LNCAP (cell line): ENCODE measurements around the gene TMEM139.

Experiments used
- TF ChIP-seq, protein P1 (sequence below): fragments of 450-650 bp; IDR thresholded peaks from 2 replicates; pipeline ENCODE4 v1.5.1; 2017; ENCODE audit warnings: mild to moderate bottlenecking

TMEM139 gene

DNA sequence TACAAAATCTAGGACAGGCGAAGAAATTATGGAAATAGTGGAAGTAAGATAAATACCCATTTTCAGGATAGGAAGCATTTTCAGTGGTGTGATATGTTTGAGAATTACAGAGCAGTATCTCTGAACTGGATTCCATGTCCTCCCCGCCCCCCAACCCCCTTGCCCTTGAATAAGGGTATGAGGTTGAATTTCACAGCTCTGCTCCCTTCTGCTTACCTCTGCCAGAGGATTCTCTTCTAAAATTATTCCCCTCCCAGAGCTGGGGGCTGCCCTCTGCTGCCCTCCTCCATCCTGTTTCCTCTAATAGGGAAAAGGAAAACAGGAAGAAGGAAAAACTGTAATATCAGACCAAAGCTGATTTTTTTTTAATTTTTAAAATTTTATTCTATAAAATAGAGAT is 23.9 kb downstream of the TMEM139 start:
- TF ChIP-seq, protein P1, sequence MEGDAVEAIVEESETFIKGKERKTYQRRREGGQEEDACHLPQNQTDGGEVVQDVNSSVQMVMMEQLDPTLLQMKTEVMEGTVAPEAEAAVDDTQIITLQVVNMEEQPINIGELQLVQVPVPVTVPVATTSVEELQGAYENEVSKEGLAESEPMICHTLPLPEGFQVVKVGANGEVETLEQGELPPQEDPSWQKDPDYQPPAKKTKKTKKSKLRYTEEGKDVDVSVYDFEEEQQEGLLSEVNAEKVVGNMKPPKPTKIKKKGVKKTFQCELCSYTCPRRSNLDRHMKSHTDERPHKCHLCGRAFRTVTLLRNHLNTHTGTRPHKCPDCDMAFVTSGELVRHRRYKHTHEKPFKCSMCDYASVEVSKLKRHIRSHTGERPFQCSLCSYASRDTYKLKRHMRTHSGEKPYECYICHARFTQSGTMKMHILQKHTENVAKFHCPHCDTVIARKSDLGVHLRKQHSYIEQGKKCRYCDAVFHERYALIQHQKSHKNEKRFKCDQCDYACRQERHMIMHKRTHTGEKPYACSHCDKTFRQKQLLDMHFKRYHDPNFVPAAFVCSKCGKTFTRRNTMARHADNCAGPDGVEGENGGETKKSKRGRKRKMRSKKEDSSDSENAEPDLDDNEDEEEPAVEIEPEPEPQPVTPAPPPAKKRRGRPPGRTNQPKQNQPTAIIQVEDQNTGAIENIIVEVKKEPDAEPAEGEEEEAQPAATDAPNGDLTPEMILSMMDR = no peak

DNA sequence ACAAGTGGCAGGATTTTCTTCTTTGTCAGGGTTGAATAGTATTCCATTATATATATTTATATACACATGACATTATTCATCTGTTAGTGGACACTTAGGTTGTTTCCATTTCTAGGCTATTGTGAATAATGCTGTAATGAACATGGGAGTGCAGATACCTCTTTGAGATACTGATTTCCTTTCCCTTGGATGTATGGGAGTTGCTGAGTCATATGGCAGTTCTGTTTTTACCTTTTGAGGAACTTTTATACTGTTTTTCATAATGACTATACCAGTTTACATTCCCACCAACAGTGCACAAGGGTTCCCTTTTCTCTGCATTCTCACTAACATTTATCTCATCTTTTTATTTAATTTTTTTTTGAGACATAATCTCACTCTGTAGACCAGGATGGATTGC is 29.4 kb downstream of the TMEM139 start:
- TF ChIP-seq, protein P1 = no peak

DNA sequence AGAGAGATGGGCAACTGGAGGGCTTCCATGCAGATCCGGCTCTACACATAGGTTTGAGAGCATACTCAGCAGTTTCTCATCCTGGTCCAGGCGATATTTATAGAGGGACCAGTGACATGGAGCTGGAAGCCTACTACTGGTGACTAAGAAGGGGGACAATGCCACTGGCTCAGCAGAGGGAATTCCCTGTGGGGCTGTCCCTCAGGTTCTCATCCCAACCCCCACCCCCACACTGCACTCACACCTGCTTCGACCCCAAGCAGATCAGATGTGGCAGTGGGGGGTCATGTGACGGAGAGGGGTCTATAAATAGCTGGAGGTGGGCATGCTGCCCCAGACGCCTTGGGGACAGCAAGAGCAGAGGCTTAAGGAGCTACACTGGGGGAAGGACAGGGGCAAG is 31.0 kb downstream of the TMEM139 start, which contains the start of gene CLCN1:
TSS of gene CLCN1 (plus strand) at position 336 of the 400 bp plus-strand sequence. CDS start 102 bp downstream, outside the sequence.
- TF ChIP-seq, protein P1 = no peak

DNA sequence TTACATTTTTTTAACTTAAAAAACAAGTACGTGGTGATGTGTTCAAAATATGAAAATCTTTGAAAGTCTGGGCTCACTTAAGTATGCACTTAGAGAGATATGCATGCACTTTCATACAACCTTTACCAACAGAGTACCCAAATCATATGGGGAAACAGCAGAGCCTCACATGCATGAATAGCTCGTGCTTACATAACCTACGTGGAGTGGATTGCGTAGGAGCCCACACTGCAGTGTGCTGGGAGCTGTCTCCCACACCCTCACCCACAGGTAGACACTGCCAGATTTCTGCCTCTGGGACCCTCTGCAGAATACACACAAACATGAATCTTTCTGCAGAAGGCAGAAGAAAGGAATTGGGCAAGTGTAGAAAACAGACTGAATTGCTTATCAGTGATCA is 31.7 kb downstream of the TMEM139 start:
- TF ChIP-seq, protein P1 = no peak

DNA sequence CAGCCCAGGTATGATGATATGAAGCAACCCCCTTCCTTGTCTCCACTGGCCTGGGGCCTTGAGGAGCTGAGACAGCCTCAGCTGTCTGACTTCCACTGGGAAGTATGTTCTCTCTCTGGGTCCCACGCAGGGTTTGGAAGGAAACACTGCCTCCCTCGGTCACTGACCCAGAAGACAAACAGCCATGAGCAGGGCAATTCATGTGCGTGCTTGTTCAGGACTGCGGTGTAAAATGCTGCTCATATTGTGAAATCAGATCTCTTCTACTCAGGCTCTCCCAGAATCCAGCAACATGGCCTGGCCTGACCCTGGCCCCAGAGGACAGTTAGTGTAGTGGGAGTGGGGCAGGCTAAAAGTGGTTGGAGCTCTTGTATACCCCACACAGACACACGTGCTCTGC is 33.9 kb downstream of the TMEM139 start:
- TF ChIP-seq, protein P1 = no peak

DNA sequence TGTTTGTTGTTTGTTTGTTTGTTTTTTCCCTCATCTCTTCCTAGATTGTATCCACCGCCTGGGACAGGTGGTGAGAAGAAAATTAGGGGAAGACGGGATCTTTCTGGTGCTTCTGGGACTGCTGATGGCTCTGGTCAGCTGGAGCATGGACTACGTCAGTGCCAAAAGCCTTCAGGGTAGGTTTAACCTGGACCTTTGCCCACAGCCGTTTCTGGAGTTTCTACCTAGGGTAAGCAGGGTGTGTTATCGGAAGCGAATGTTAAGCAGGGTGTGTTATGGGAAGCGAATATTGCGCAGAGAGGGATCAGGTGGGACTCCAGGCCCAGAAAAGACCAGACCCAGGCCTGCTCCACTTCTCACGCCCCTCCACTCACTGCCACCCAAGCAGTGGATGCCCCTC is 35.9 kb downstream of the TMEM139 start:
- TF ChIP-seq, protein P1 = no peak

DNA sequence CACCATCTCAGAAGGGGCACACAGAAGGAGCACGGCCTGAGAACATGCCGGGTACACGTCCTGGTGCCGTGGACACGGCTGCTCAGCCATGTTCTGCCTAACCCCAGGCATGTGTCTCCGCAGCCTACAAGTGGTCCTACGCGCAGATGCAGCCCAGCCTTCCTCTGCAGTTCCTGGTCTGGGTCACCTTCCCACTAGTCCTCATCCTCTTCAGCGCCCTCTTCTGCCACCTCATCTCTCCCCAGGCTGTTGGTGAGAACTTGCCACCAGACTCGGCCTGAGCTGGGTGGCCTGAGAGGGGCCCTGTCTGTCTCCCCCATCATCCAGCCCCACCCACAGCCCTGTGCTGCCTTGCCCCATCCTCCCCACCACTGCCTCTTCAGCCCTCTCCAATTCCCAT is 36.5 kb downstream of the TMEM139 start:
- TF ChIP-seq, protein P1 = no peak

DNA sequence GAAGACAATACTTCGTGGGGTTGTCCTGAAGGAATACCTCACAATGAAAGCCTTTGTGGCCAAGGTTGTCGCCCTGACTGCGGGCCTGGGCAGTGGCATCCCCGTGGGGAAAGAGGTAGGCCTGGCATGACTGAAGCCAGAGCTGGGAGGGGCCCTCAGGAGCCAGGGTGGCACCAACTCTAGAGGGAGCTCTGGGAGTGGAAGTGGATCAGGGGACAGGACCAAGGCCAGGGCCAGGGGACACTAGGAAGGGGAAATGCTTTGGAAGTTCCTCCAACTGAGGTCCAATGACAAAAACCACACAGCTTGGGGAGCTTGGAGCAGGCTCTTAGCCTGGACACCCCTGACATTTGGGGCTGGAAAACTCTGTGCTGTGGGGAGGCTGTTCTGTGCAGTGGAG is 37.0 kb downstream of the TMEM139 start:
- TF ChIP-seq, protein P1 = no peak; the same call in 1 of the 2 replicates
